Stimulated activated memory B cell treated with anti-CD40 and anti-IgM and Interleukin-4, amounts not matched to agents 10 μg/mL and 1 μg/mL and 100 μg/mL, for 72 hours (primary cell): ENCODE results near the gene SYNDIG1.

Source experiments
- ATAC-seq: fragments of 150-1000 bp; cut with Tn5 transposase; 2 replicates; pipeline ENCODE4 v1.10.0; 2021
- H3K27ac Mint-ChIP-seq: one replicate; pipeline ENCODE4 v1.8.0; 2022; ENCODE audit warnings: mild to moderate bottlenecking, mixed read lengths
- H3K27me3 Mint-ChIP-seq: one replicate; pipeline ENCODE4 v1.8.0; 2022; ENCODE audit warnings: mixed read lengths
- H3K36me3 Mint-ChIP-seq: one replicate; pipeline ENCODE4 v1.8.0; 2022; ENCODE audit warnings: mixed read lengths
- H3K4me1 Mint-ChIP-seq: one replicate; pipeline ENCODE4 v1.8.0; 2022; ENCODE audit warnings: mixed read lengths
- H3K4me3 Mint-ChIP-seq: one replicate; pipeline ENCODE4 v1.8.0; 2022; ENCODE audit warnings: mild to moderate bottlenecking, moderate library complexity, mixed read lengths
- H3K9me3 Mint-ChIP-seq: one replicate; pipeline ENCODE4 v1.8.0; 2022; ENCODE audit warnings: mixed read lengths

Gene SYNDIG1

DNA sequence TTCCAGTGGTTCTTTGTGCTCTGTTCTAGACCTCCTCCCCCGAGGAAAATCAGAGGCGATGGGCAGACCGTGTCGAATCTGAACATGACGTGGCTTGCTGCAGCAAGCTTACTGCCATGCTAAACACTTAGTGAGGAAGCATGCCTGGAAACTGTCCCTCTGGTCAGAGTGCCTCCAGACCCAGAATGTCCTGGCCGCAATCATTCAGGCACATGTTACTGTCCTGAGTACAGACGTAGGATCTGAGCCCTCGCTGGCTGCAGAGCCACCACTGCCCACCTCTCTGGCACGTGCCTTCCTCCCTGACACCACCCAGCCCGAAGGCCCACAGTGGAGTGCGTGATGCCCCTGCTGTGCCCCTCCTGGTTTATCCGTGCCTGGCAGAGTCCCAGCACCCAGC lies 163.6 kb downstream of the SYNDIG1 start:
- no peaks in the 10 kb centered on the region for H3K9me3 Mint-ChIP-seq
- H3K4me1 Mint-ChIP-seq, result no peaks in the 10 kb centered on the region
- H3K36me3 Mint-ChIP-seq, result no peaks in the 10 kb centered on the region
- H3K27me3 Mint-ChIP-seq, result peaks cover 14% of the 10 kb centered on the region
- no peak overlapping the region for H3K4me3 Mint-ChIP-seq
- H3K27ac Mint-ChIP-seq, result no peak overlapping the region
- ATAC-seq, result no peak

DNA sequence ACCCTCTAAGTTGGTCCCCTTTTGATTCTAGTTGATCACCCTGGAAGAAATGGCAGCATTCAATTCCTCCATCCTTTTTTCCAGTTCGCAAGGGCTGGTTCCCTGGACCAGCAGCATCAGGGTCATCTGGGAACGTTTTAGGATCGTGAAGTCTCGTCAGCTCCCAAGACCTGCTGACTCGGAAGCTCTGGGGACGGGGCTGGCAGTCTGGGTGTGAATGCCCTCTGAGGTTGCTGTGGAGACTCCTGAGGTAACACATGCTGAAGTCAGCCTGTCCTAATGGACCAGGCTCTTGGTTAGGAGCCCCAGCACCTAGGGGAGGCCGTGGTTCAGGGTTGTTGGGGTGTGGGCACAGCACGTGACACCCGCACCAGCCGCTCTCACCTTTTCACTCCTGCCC lies 164.1 kb downstream of the SYNDIG1 start:
- H3K4me3 Mint-ChIP-seq, result no peak overlapping the region
- no peak overlapping the region for H3K27ac Mint-ChIP-seq
- no peaks in the 10 kb centered on the region for H3K36me3 Mint-ChIP-seq
- H3K4me1 Mint-ChIP-seq, result no peaks in the 10 kb centered on the region
- H3K27me3 Mint-ChIP-seq, result peaks cover 14% of the 10 kb centered on the region
- H3K9me3 Mint-ChIP-seq, result no peaks in the 10 kb centered on the region
- ATAC-seq, result no peak

DNA sequence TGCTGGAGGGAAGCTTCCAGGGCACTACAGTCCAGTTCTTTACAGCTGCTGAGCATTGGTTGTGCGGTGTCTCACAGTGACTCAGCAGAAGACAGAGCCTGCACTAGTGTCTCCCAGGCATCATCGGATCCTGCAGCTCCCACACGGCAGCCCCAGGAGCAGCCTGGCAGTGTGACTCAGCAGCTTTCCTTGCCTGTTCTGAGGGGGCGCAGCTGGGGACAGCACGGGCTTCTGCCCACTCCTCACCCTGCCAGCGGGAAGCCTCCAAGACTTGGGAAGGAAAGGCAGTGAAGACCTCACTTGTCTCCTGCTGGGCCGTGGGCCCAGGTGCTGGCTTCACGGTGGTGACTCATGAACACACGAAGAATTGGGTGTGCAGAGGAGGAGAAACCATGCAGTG lies 165.4 kb downstream of the SYNDIG1 start:
- no peaks in the 10 kb centered on the region for H3K9me3 Mint-ChIP-seq
- no peak overlapping the region for H3K4me3 Mint-ChIP-seq
- no peaks in the 10 kb centered on the region for H3K36me3 Mint-ChIP-seq
- no peak overlapping the region for H3K27ac Mint-ChIP-seq
- H3K4me1 Mint-ChIP-seq, result peaks cover under 1% of the 10 kb centered on the region
- ATAC-seq, result no peak
- peaks cover 14% of the 10 kb centered on the region for H3K27me3 Mint-ChIP-seq

DNA sequence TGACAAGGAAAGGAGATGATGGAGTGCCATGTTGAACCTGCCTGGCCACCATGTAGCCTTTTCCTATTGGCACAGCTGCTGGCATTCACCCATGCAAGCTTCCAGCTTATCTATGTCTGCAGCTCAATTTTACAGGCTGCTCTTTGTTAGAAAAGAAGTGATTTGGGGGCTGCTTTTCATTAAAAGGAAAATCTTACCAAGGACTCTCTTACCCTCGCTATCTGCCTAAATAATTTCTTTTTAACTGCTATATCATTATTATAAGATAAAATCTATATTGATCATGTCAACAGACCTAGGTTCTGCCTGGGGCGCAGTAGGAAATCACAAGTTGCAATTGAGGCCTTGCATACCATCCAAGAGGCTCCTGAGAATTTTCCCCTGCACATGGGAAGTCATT lies 167.2 kb downstream of the SYNDIG1 start:
- H3K4me1 Mint-ChIP-seq, result peaks cover 7% of the 10 kb centered on the region
- no peak overlapping the region for H3K4me3 Mint-ChIP-seq
- ATAC-seq, result no peak
- peaks cover 14% of the 10 kb centered on the region for H3K27me3 Mint-ChIP-seq
- no peak overlapping the region for H3K27ac Mint-ChIP-seq
- H3K9me3 Mint-ChIP-seq, result peaks cover 8% of the 10 kb centered on the region
- H3K36me3 Mint-ChIP-seq, result no peaks in the 10 kb centered on the region

DNA sequence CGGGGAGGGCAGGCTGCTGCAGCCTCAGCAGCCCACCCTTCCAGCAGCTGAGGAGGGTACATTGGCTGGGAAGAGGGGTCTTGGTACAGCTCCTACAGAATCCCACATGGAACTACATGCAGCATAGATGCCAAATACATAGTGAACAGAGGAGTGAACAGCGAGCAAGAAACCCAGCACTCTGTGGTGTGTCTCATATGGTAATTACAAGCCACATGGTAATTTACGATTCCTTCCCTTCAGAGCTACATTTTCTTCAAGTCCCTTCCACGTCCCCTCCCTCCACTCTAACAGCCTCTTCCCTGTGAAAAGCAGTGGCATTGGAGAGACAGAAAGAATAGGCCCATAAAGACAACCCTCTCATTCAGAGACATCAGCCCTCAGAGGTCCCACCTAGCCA lies 167.7 kb downstream of the SYNDIG1 start:
- Mint-ChIP-seq H3K4me3 (no peak overlapping the region), H3K27me3 (peaks cover 14% of the 10 kb centered on the region), H3K27ac (no peak overlapping the region), H3K36me3 (no peaks in the 10 kb centered on the region), H3K4me1 (peaks cover 7% of the 10 kb centered on the region), H3K9me3 (peaks cover 8% of the 10 kb centered on the region)
- no peak for ATAC-seq

DNA sequence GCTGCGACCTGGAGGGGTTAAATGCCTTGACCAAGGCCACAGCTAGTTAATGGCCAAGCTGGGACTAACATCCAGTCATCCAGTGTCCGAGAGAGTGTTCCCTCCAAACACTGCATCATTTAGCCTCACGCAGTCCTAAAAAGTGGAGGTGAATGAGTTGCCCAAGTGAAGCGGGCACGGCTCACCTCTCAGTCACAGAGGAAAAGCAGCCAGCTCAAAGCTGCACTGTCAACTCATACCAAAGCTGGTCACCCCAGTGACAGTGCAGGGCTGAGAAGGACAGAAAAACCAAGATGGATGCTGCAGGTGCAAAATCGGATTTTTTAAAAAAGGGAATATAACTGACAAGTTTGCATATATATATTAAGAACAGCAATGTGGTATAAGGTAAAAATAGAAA lies 168.5 kb downstream of the SYNDIG1 start:
- H3K27me3 Mint-ChIP-seq, result peaks cover 14% of the 10 kb centered on the region

DNA sequence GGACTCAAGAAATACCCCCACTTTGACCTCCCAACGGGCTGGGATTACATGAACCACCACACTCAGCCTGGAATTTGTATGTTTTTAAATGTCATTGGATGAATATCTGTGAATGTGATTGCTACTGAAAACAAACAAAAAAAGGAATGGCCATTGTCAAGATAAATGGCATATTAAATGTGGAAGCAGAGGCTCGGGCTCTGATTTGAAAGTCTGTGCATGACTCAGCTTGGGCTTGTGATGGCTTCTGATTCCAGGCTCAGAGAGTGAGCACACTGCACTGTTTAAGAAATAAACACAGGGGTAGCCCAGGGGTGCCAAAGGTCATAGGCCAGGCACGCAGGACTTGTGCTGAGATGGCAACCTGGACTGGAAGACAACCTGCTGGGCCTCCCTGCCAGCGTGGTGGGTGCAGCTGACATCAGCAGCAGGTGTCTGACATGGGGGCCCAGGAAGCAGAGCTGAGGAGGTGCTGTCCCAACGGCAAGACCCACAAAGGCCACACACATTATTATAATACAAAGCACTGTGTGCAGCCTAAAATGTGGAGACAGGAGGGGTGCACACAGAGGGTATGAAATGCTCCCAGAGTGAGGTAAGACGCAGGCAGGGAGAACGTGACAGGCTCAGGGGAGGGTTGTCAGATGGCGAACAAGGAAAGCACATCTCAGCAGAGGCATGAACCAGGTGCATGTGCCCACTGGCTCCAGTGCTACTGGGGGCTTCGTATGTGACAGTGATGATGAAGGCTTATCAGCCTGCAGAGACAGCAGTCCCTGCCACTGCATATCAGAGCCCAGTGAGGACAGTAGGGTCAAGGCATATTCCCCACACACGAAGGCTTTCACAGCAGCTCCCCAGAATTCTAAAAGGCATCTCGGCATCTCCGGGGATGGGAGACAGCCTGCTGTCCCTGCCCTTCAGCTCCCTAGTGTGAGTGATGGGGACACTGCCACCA lies 169.4 kb downstream of the SYNDIG1 start:
- Mint-ChIP-seq H3K4me3 (no peak overlapping the region), H3K27ac (no peak overlapping the region), H3K36me3 (no peaks in the 10 kb centered on the region), H3K4me1 (peaks cover 7% of the 10 kb centered on the region), H3K27me3 (peaks cover 14% of the 10 kb centered on the region), H3K9me3 (peaks cover 12% of the 10 kb centered on the region)
- ATAC-seq, result no peak

More for the DNA sequence above, 168.5 kb downstream of the SYNDIG1 start:
- Mint-ChIP-seq H3K9me3 (peaks cover 9% of the 10 kb centered on the region), H3K27ac (no peak overlapping the region), H3K4me3 (no peak overlapping the region), H3K36me3 (no peaks in the 10 kb centered on the region), H3K4me1 (peaks cover 7% of the 10 kb centered on the region)
- ATAC-seq, result no peak

DNA sequence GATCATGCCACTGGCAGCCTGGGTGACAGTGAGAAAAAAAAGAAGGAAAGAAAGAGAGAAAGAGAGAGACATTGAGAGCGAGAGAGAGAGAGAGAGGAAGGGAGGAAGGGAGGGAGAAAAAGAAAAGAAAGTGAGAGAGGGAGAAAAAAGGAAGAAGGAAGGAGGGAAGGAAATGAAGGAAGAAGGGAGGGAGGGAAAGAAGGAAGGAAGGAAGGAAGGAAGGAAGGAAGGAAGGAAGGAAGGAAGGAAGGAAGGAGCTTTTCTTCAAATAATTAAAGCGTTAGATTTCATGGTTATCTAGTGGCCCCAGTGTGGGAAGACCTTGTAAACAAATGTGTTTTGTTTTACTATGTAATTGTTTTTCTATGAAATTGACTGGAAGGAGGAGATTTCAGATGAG lies 170.8 kb downstream of the SYNDIG1 start:
- Mint-ChIP-seq H3K9me3 (peaks cover 12% of the 10 kb centered on the region), H3K27ac (peak overlapping the region; percentile 5), H3K36me3 (no peaks in the 10 kb centered on the region), H3K4me3 (no peak overlapping the region), H3K27me3 (peaks cover 9% of the 10 kb centered on the region), H3K4me1 (peaks cover 7% of the 10 kb centered on the region)
- no peak for ATAC-seq

DNA sequence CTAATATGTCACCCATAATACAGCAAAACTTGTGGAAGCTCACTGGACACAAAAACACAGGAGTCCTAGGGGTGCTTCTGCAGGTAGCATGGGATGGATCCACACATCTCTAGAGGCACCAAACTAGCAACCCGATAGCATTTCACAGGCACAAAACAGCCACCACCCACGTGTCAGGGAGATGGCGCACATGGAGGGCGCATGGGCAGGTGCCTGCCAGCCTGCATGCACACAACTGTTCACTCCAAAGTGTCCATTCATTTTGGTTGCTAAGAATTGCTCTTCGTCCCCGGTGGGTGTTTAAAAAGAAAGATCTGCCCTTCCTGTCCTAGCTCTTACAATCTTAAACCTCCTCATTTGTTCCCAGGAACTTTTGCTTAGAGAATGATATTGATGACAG lies 171.3 kb downstream of the SYNDIG1 start:
- H3K27ac Mint-ChIP-seq, result peak overlapping the region; percentile 5
- no peak for ATAC-seq
- H3K27me3 Mint-ChIP-seq, result peaks cover 5% of the 10 kb centered on the region
- no peaks in the 10 kb centered on the region for H3K36me3 Mint-ChIP-seq
- H3K4me3 Mint-ChIP-seq, result no peak overlapping the region
- H3K4me1 Mint-ChIP-seq, result peaks cover 7% of the 10 kb centered on the region
- H3K9me3 Mint-ChIP-seq, result peaks cover 12% of the 10 kb centered on the region

DNA sequence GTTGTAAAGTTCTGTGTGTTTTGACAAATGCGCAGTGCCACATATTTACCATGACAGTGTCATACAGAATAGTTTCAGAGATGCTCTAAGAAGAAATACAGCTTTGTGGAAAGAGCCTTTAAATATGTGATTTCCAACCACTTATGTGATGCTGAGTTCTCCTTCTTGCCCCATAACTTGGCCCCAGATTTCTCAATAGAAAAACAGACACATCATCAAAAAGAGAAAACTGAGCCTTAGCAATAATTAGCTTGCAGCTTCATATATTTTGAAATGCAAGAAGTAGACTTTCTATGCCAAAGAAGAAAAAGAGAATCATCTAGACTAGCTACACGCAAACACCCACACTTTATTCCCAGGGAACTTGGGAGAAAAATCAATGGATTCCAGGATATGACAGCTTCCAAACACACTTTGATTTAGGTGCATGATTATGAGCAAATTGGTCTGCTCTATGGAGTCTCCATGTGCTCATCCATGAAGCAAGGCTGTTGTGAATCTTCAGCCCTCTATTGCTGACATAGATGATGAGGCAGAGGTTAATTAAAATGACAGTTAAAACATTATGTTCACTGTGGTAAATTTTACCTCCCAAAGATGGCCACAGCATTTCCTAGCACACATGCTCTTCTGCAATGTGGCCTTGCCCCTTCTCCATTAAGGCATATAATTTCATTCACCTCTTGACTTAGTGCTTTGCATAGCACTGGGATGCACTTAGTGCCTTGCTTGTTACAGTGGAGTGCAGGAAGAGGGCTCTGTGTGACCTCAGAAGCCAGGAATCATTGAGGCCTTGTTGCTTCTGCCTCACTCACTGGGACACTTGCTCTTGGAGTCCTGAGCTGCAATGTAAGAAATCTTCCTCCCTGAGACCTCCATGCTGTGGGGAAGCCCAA lies 174.6 kb downstream of the SYNDIG1 start:
- no peak for ATAC-seq
- Mint-ChIP-seq H3K4me3 (no peak overlapping the region), H3K27me3 (peaks cover 15% of the 10 kb centered on the region), H3K4me1 (peaks cover 25% of the 10 kb centered on the region), H3K27ac (no peak overlapping the region), H3K9me3 (peaks cover 12% of the 10 kb centered on the region), H3K36me3 (no peaks in the 10 kb centered on the region)

DNA sequence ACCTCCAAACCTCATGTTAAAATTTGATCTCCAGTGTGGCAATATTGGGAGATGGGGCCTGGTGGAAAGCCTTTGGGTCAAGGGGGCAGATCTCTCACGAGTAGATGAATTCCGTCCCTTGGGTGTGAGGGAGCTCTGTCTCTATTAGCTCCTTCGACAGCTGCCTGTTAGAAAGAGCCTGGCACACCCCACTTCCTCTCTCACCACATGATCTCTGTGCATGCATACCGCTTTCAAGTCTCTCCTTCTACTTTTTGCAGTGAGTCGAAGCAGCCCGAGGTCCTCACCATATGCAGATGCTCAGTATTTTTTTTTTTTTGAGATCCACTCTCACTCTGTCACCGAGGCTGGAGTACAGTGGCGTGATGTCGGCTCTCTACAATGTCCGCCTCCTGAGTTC lies 176.9 kb downstream of the SYNDIG1 start:
- H3K4me3 Mint-ChIP-seq, result no peak overlapping the region
- no peak overlapping the region for H3K27ac Mint-ChIP-seq
- H3K27me3 Mint-ChIP-seq, result peaks cover 15% of the 10 kb centered on the region
- H3K36me3 Mint-ChIP-seq, result no peaks in the 10 kb centered on the region
- ATAC-seq, result peak; percentile 58
- H3K9me3 Mint-ChIP-seq, result peaks cover 3% of the 10 kb centered on the region
- H3K4me1 Mint-ChIP-seq, result peaks cover 27% of the 10 kb centered on the region

DNA sequence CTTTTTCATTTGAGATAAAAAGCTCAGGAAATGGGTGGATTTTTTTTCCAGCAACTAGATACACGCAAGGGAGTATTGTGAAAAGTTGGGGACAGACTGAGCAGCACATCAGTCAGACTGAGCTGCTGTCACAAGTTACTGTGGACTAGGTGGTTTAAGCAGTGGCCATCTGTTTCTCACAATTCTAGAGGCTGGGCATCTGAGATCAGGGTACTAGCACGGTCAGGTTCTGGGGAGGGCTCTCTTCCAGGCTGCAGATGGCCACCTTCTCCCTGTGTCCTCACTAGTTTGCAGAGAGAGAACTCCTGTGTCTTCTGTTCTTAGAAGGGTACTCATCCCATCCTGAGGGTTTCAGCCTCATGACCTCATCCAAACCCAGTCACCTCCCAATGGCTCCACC lies 178.3 kb downstream of the SYNDIG1 start:
- Mint-ChIP-seq H3K4me1 (peaks cover 27% of the 10 kb centered on the region), H3K27ac (no peak overlapping the region), H3K27me3 (peaks cover 15% of the 10 kb centered on the region), H3K9me3 (peaks cover 3% of the 10 kb centered on the region), H3K36me3 (no peaks in the 10 kb centered on the region), H3K4me3 (no peak overlapping the region)
- ATAC-seq, result no peak

DNA sequence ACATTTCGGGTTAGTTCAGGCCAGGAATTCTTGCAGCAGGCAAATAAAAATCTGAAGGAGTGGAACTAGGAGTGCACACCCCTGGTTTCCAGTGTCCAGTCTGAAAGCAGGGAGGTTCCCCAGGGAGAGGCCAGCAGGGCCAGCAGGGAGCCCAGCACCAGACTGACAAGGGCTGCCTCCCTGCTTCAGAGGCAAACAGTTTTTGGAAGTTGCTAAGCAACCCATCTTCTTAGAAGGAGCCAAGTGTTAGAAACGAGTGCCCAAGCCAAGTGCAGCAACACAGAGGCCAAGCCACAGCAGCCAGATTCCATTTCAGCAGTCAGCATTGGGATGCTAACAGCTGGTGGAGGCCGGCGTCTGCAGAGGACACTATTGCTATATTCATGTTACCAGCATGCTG lies 179.1 kb downstream of the SYNDIG1 start:
- H3K27me3 Mint-ChIP-seq, result peaks cover 15% of the 10 kb centered on the region
- no peaks in the 10 kb centered on the region for H3K36me3 Mint-ChIP-seq
- no peak overlapping the region for H3K4me3 Mint-ChIP-seq
- H3K4me1 Mint-ChIP-seq, result peaks cover 27% of the 10 kb centered on the region
- no peak for ATAC-seq
- no peak overlapping the region for H3K27ac Mint-ChIP-seq
- H3K9me3 Mint-ChIP-seq, result no peaks in the 10 kb centered on the region

DNA sequence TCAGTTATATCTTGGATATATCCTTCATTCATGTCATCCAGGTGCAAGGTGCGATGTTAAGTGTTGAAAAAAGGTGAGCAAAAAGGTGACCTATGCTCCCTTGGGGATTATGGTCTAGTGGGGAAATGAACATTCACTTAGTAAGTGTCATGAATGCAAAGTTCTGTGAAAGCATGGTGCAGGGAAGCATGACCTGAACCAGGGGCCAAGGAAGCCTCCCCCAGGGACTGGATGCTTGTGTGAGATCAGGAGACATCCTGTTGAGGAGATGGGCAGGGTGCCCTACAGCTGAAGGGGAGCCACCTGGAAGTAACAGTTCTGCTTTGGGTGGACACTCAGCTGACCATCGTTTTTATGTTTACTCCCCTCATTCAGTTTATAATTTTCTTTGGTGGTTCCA lies 179.5 kb downstream of the SYNDIG1 start:
- Mint-ChIP-seq H3K36me3 (no peaks in the 10 kb centered on the region), H3K4me3 (no peak overlapping the region), H3K27ac (no peak overlapping the region), H3K4me1 (peaks cover 27% of the 10 kb centered on the region), H3K27me3 (peaks cover 15% of the 10 kb centered on the region), H3K9me3 (no peaks in the 10 kb centered on the region)
- ATAC-seq, result peak; percentile 73

DNA sequence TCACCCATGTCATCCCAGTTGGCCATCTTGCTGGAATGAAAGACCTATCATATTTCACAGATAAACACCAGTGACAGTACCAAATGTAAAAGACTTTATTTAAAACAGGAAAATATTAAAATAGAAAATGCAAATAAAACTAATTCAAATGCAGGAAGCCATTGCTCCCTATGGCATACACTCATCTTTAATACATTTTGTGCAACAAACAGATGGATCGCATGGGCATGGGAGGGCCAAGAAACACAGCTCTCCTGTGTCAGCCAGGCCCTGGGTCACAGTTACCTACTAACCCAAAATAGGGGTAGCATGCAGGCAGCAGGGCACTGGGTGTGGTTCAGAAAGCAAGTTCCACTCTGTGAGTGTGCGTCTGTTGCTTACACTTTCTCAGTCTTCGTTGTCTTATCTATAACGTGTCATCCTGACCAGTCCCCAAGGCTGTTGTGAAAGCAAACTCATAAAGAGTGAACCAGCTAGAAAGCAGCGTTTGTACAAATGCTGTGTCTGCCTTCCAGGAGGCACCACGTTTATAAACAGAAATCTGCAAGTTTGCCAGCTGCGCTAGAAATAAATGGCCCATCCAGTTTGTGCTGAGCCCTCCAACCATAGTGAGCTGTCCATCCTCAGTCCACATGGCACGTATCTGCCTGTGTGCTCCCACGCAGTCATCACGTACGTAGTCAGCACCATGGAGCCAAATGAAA lies 180.5 kb downstream of the SYNDIG1 start:
- ATAC-seq, result no peak
- H3K4me3 Mint-ChIP-seq, result no peak overlapping the region
- peaks cover 15% of the 10 kb centered on the region for H3K27me3 Mint-ChIP-seq
- H3K9me3 Mint-ChIP-seq, result peaks cover 3% of the 10 kb centered on the region
- no peak overlapping the region for H3K27ac Mint-ChIP-seq
- H3K4me1 Mint-ChIP-seq, result peaks cover 27% of the 10 kb centered on the region
- no peaks in the 10 kb centered on the region for H3K36me3 Mint-ChIP-seq
